Neuronal stem cell (in vitro differentiated cells): Measurements from ENCODE around the gene NELL1.

Experiments
- DNase-seq: peaks from one replicate; pipeline ENCODE4 v3.0.0-alpha.2; 2013; ENCODE audit warnings: low spot score
- H2AFZ ChIP-seq: one replicate; pipeline ENCODE4 v1.6.1; 2013; ENCODE audit warnings: mild to moderate bottlenecking, low read length, inconsistent platforms
- H2AK5ac ChIP-seq: 2 replicates; pipeline ENCODE4 v1.6.1; 2013; ENCODE audit warnings: low read depth, mild to moderate bottlenecking, inconsistent platforms, low read length, moderate library complexity, mixed read lengths
- H2BK120ac ChIP-seq: 2 replicates; pipeline ENCODE4 v1.6.1; 2013; ENCODE audit warnings: low read depth, mild to moderate bottlenecking, inconsistent platforms, low read length, moderate library complexity, mixed read lengths
- H2BK12ac ChIP-seq: one replicate; pipeline ENCODE4 v1.6.1; 2013; ENCODE audit warnings: low read length, inconsistent platforms
- H2BK15ac ChIP-seq: 2 replicates; pipeline ENCODE4 v1.6.1; 2013; ENCODE audit warnings: mild to moderate bottlenecking, low read length, inconsistent platforms, mixed read lengths
- H2BK5ac ChIP-seq: one replicate; pipeline ENCODE4 v1.6.1; 2013; ENCODE audit warnings: inconsistent platforms, mild to moderate bottlenecking, low read length, moderate library complexity
- H3K14ac ChIP-seq: one replicate; pipeline ENCODE4 v1.6.1; 2013; ENCODE audit warnings: low read length, inconsistent platforms
- H3K18ac ChIP-seq: 2 replicates; pipeline ENCODE4 v1.6.1; 2013; ENCODE audit warnings: low read length, inconsistent platforms
- H3K23ac ChIP-seq: 2 replicates; pipeline ENCODE4 v1.6.1; 2013; ENCODE audit warnings: low read depth, mild to moderate bottlenecking, mixed read lengths, low read length, inconsistent platforms; ENCODE audit not compliant: poor library complexity
- H3K27ac ChIP-seq: replicated peaks from 3 replicates; pipeline ENCODE4 v1.5.1; 2013; ENCODE audit warnings: low read length, inconsistent platforms
- H3K27me3 ChIP-seq, 3 experiments: 2 replicates each; pipeline ENCODE4 v1.6.1; 2013; ENCODE audit warnings: low read length in 3 of 3, mild to moderate bottlenecking in 2 of 3, inconsistent platforms in 1 of 3, low read depth in 1 of 3, mixed read lengths in 1 of 3, moderate library complexity in 1 of 3; ENCODE audit not compliant: control insufficient read depth in 3 of 3, insufficient read depth in 3 of 3
- H3K36me3 ChIP-seq, 2 donors: replicated peaks in 1 of 2; 2 replicates each; pipeline ENCODE4 v1.6.1; 2013; ENCODE audit warnings: low read length in 2 of 2; ENCODE audit not compliant: control insufficient read depth in 2 of 2, insufficient read depth in 2 of 2
- H3K4ac ChIP-seq: 2 replicates; pipeline ENCODE4 v1.6.1; 2013; ENCODE audit warnings: inconsistent platforms, mild to moderate bottlenecking, low read length, moderate library complexity
- H3K4me1 ChIP-seq, 2 donors: 1 replicate in 1 of 2; 2 replicates in 1 of 2; pipeline ENCODE4 v1.6.1; 2013; ENCODE audit warnings: low read length in 2 of 2, low read depth in 1 of 2; ENCODE audit not compliant: control insufficient read depth in 2 of 2, insufficient read depth in 1 of 2
- H3K4me2 ChIP-seq: one replicate; pipeline ENCODE4 v1.6.1; 2013; ENCODE audit warnings: mild to moderate bottlenecking, low read length, inconsistent platforms; ENCODE audit not compliant: insufficient read depth, poor library complexity, severe bottlenecking
- H3K4me3 ChIP-seq, 2 donors: 2 replicates each; pipeline ENCODE4 v1.5.1; 2013; ENCODE audit warnings: low read length in 2 of 2, mild to moderate bottlenecking in 2 of 2, inconsistent platforms in 1 of 2, moderate library complexity in 1 of 2
- H3K79me1 ChIP-seq: one replicate; pipeline ENCODE4 v1.6.1; 2013; ENCODE audit warnings: low read depth, mild to moderate bottlenecking, inconsistent platforms, low read length, moderate library complexity
- H3K9ac ChIP-seq: one replicate; pipeline ENCODE4 v1.6.1; 2013; ENCODE audit warnings: mild to moderate bottlenecking, low read depth, low read length, inconsistent platforms; ENCODE audit not compliant: poor library complexity
- H3K9me3 ChIP-seq, 2 donors: replicated peaks in 1 of 2; 2 replicates each; pipeline versions ENCODE3 to v1.6.1; 2013; ENCODE audit warnings: low read length in 2 of 2, mild to moderate bottlenecking in 2 of 2, inconsistent platforms in 1 of 2, low read depth in 1 of 2, mixed read lengths in 1 of 2, moderate library complexity in 1 of 2; ENCODE audit not compliant: control insufficient read depth in 2 of 2, insufficient read depth in 1 of 2
- H4K8ac ChIP-seq: one replicate; pipeline ENCODE4 v1.6.1; 2013; ENCODE audit warnings: low read depth, mild to moderate bottlenecking, inconsistent platforms, low read length, moderate library complexity
- H4K91ac ChIP-seq: one replicate; pipeline ENCODE4 v1.6.1; 2013; ENCODE audit warnings: low read length, low read depth, mild to moderate bottlenecking, inconsistent platforms; ENCODE audit not compliant: poor library complexity
- WGBS, 2 donors: extraction: QIAGEN DNeasy Blood & Tissue Kit; methylation state at CpG; one replicate each; pipeline ENCODE4 v1.1.7; 2013; ENCODE audit warnings: missing lambda C conversion rate in 2 of 2, mixed read lengths in 1 of 2; ENCODE audit not compliant: insufficient read length in 2 of 2, insufficient replicate concordance in 1 of 2; ENCODE audit errors: extremely low coverage in 2 of 2; 5-methylcytosine and 5-hydroxymethylcytosine counted together

The NELL1 gene

GRCh38 chr11:20874358-20874757 is 205.0 kb downstream of the NELL1 start:
- Histone ChIP-seq H3K79me1 (no peaks in the 10 kb centered on the region), H2BK15ac (no peak overlapping the region), H2AK5ac (no peak overlapping the region), H3K27ac (no peak overlapping the region), H3K9ac (no peak overlapping the region), H3K9me3 (no peaks in the 10 kb centered on the region), H3K4ac (no peak overlapping the region), H3K27me3 (no peaks in the 10 kb centered on the region), H3K4me2 (no peak overlapping the region), H3K36me3 (no peaks in the 10 kb centered on the region), H3K4me3 (no peak overlapping the region), H2AFZ (no peak overlapping the region), H3K23ac (no peak overlapping the region), H2BK12ac (no peak overlapping the region), H3K14ac (no peak overlapping the region), H2BK120ac (no peak overlapping the region), H4K8ac (no peak overlapping the region), H3K4me1 (no peaks in the 10 kb centered on the region), H2BK5ac (no peak overlapping the region), H4K91ac (no peak overlapping the region), H3K18ac (no peak overlapping the region)
- WGBS, 2 donors, result no CpG with 5 or more reads among the region's 3 CpGs
- no peak for DNase-seq

GRCh38 chr11:20875889-20876288 is 206.5 kb downstream of the NELL1 start:
- Histone ChIP-seq H3K9me3 (no peaks in the 10 kb centered on the region), H3K4me1 (no peaks in the 10 kb centered on the region), H3K27ac (no peak overlapping the region), H4K8ac (no peak overlapping the region), H3K18ac (no peak overlapping the region), H3K4me3 (no peak overlapping the region), H2BK12ac (no peak overlapping the region), H2AK5ac (no peak overlapping the region), H4K91ac (no peak overlapping the region), H3K4me2 (no peak overlapping the region), H2BK5ac (no peak overlapping the region), H3K23ac (no peak overlapping the region), H3K79me1 (no peaks in the 10 kb centered on the region), H2AFZ (no peak overlapping the region), H2BK15ac (no peak overlapping the region), H3K36me3 (no peaks in the 10 kb centered on the region), H3K9ac (no peak overlapping the region), H2BK120ac (no peak overlapping the region), H3K27me3 (no peaks in the 10 kb centered on the region), H3K14ac (no peak overlapping the region), H3K4ac (no peak overlapping the region)
- DNase-seq, result no peak
- WGBS, 2 donors, result no CpG with 5 or more reads among the region's 3 CpGs

GRCh38 chr11:20876738-20877137 is 207.4 kb downstream of the NELL1 start:
- H3K9ac ChIP-seq, result no peak overlapping the region
- no peak overlapping the region for H3K14ac ChIP-seq
- H4K8ac ChIP-seq, result no peak overlapping the region
- H2AK5ac ChIP-seq, result no peak overlapping the region
- no peak overlapping the region for H4K91ac ChIP-seq
- no peak overlapping the region for H3K4ac ChIP-seq
- H3K4me1 ChIP-seq, result no peaks in the 10 kb centered on the region
- no peak overlapping the region for H2BK12ac ChIP-seq
- H2BK120ac ChIP-seq, result no peak overlapping the region
- no peak overlapping the region for H3K4me3 ChIP-seq
- H2AFZ ChIP-seq, result no peak overlapping the region
- H3K23ac ChIP-seq, result no peak overlapping the region
- no peak overlapping the region for H3K27ac ChIP-seq
- no peak overlapping the region for H3K4me2 ChIP-seq
- H3K79me1 ChIP-seq, result no peaks in the 10 kb centered on the region
- no peaks in the 10 kb centered on the region for H3K27me3 ChIP-seq
- no peak for DNase-seq
- H2BK15ac ChIP-seq, result no peak overlapping the region
- H3K9me3 ChIP-seq, result no peaks in the 10 kb centered on the region
- no peaks in the 10 kb centered on the region for H3K36me3 ChIP-seq
- H3K18ac ChIP-seq, result no peak overlapping the region
- no peak overlapping the region for H2BK5ac ChIP-seq

GRCh38 chr11:20880094-20880493 is 210.7 kb downstream of the NELL1 start:
- H3K9me3 ChIP-seq, result peaks cover 0 to 1% of the 10 kb centered on the region in 2 donors
- DNase-seq, result no peak
- no peak overlapping the region for H3K4me3 ChIP-seq
- no peak overlapping the region for H3K14ac ChIP-seq
- no peaks in the 10 kb centered on the region for H3K4me1 ChIP-seq
- no peak overlapping the region for H4K91ac ChIP-seq
- H3K27me3 ChIP-seq, result no peaks in the 10 kb centered on the region
- no peak overlapping the region for H2AK5ac ChIP-seq
- no peak overlapping the region for H2BK15ac ChIP-seq
- no peak overlapping the region for H3K18ac ChIP-seq
- no peak overlapping the region for H2AFZ ChIP-seq
- H2BK120ac ChIP-seq, result no peak overlapping the region
- no peak overlapping the region for H3K9ac ChIP-seq
- H3K4ac ChIP-seq, result no peak overlapping the region
- H2BK12ac ChIP-seq, result no peak overlapping the region
- H4K8ac ChIP-seq, result no peak overlapping the region
- WGBS, 2 donors, result no CpG with 5 or more reads among the region's 1 CpG
- H3K27ac ChIP-seq, result no peak overlapping the region
- no peaks in the 10 kb centered on the region for H3K36me3 ChIP-seq
- no peak overlapping the region for H3K4me2 ChIP-seq
- H2BK5ac ChIP-seq, result no peak overlapping the region
- H3K79me1 ChIP-seq, result no peaks in the 10 kb centered on the region
- no peak overlapping the region for H3K23ac ChIP-seq
